ENCODE measurements around the gene SLC38A4.

DNA sequence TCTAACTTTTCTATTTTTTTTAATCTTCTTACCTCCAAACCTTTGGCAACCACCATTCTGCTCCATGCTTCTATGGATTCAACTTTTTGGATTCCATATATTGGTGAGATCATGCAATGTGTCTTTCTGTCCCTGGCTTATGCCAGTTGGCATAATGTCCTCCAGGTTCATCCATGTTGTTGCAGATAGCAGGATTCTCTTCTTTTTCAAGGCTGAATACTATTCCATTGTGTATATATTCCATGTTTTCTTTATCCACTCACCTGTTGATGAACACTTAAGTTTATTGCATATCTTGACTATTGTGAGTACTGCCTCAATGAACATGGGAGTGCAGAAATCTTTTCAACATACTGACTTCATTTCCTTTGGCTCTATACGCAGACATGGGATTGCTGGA is 21.2 kb upstream of the SLC38A4 start:
- TF ChIP-seq, protein P1, sequence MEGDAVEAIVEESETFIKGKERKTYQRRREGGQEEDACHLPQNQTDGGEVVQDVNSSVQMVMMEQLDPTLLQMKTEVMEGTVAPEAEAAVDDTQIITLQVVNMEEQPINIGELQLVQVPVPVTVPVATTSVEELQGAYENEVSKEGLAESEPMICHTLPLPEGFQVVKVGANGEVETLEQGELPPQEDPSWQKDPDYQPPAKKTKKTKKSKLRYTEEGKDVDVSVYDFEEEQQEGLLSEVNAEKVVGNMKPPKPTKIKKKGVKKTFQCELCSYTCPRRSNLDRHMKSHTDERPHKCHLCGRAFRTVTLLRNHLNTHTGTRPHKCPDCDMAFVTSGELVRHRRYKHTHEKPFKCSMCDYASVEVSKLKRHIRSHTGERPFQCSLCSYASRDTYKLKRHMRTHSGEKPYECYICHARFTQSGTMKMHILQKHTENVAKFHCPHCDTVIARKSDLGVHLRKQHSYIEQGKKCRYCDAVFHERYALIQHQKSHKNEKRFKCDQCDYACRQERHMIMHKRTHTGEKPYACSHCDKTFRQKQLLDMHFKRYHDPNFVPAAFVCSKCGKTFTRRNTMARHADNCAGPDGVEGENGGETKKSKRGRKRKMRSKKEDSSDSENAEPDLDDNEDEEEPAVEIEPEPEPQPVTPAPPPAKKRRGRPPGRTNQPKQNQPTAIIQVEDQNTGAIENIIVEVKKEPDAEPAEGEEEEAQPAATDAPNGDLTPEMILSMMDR (IDR thresholded peaks at IDR 0.05; ENCODE audit: poor library complexity): no peak
- TF ChIP-seq EZH2 (IDR thresholded peaks at IDR 0.05; ENCODE audit: borderline replicate concordance): no peak
